CD4-positive, alpha-beta T cell treated with Interleukin-12 subunit alpha and Interleukin-12 subunit beta, for 1 hour (primary cell): ENCODE results near the gene PCNT.
"Not testable (repeated sequence)": the region's sequence is repeated elsewhere in the genome, so short reads cannot be mapped to it uniquely, and the experiment has no call there.

Experiments
- DNase-seq: peaks from one replicate; pipeline ENCODE4 v3.0.0-alpha.2; 2020

Gene PCNT

DNA sequence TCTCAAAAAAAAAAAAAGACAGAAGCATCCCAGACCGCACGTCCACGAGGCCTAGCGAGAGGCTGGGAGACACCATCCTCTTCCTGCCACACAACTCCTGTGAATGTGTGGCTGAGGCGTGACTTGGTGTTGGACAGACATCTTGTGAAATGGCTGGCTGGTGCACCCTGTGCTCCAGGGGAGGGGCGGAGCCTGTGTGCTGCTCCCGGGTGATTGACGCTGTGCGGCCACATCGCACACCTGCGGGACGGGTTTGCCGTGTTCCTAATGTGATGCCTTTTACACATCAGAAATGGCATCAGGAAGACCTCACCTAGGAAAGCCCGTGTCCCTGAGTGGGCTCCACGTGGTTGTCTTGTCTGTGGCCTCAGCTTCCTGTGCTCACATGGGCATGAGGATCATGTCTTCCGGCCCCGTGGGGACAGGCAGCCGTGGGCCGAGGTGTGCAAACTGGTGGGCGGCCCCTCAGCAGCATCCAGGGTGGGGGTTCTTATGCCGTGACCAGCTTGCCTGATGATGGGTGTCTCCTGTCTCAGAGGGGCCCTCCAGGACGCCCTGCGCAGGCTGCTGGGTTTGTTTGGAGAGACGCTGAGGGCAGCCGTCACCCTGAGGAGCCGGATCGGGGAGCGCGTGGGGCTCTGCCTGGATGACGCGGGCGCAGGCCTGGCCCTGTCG, 64.4 kb downstream of the PCNT start:
- DNase-seq: no peak

- DNase-seq: no peak
Observed at GRCh38 chr21:46388896-46389295, 64.9 kb downstream of the PCNT start.

DNA sequence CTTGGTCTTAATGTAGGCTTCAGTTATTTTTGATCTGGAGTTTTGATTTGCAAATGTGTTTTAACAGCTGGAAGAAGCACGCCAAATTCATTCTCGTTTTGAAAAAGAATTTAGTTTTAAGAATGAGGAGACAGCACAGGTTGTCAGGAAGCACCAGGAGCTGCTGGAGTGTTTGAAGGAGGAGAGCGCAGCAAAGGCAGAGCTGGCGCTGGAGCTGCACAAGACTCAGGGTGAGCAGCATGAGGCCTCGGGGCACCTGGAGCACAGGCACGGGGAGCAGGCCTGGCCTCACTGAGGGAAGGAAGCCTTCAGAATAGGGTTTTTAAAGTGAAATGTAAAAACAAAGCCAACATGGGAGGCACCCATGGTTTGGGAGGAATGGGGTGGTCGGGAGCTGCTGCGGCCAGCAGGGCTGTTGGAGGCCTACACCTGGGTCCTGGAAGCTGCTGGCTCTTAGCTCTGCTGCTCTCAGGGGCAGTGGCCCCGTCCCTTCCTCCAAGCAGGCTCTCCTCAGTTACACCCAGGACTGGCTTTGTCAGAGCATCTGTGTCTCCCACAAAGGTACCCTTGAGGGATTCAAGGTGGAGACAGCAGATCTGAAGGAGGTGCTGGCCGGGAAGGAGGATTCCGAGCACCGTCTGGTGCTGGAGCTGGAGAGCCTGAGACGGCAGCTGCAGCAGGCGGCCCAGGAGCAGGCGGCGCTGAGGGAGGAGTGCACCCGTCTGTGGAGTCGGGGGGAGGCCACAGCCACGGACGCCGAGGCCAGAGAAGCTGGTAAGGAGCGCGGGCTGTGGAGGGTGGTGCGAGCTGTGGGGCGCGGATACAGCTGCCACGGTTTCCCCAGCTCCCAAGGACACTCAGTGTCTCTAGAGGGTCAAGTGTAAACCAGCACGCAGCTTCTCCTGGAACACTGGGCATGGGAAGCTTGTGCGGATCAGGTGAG, 66.9 kb downstream of the PCNT start:
- no peak for DNase-seq

GRCh38 chr21:46391773-46392172, 67.8 kb downstream of the PCNT start:
- DNase-seq: no peak

GRCh38 chr21:46392921-46393320, 69.0 kb downstream of the PCNT start:
- DNase-seq: no peak

- DNase-seq: no peak
Observed at GRCh38 chr21:46393451-46393940, 69.5 kb downstream of the PCNT start.

DNA sequence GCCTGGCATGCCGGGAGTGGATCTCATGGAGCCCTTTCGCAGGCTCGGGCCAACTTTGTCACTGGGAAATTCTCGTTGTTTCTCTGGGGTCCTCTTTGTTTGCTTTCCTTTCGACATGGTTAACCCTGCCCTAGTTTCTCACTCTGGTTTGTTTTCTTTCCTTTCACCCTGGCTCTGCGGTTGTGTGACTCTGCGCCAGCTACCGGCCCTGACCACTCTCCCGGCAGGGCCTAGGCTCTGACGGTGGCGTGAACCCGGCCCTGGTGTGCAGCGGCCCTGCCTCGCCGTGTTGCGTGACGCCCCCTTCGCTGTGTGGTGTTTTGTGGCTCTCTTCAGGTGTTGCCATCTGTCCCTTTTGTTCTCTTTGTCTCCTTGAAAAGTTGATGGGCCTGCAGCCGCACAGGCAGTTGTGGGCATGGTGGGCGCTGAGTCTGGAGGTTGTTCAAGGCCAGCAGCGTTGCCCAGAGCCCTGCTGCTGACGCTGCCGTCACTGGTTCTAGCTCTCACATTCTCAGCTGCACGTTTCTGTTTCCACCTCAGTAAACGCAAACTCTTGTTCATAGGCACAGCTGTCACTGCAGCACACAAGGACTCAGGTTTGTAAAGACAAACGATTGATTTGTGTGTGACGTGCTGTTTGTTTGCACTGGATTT, 70.1 kb downstream of the PCNT start:
- no peak for DNase-seq

DNA sequence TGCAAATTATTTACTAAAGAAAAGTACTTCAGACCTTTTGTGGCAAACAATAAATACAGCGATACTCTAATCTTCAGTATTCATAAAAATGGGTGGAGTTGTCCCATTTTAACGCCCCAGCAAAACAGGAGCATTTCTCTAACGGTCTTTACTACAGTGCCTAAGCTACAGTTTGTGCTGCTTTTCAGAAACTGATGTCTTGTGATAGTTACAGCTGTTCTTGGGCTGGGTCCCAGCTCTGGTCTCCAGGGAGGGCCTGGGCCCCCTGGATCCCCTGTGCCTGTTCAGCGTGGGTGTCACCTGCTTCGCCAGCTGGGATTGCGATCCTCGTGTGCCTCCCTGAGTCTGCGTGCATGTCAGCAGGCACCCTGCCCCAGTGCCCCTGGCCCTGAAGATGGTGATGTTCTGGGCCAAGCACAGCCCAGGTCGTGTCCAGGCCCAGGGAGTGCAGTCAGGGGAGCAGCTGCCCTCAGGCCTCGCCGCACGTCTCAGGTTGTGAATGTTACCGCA, 70.7 kb downstream of the PCNT start:
- no peak for DNase-seq

DNA sequence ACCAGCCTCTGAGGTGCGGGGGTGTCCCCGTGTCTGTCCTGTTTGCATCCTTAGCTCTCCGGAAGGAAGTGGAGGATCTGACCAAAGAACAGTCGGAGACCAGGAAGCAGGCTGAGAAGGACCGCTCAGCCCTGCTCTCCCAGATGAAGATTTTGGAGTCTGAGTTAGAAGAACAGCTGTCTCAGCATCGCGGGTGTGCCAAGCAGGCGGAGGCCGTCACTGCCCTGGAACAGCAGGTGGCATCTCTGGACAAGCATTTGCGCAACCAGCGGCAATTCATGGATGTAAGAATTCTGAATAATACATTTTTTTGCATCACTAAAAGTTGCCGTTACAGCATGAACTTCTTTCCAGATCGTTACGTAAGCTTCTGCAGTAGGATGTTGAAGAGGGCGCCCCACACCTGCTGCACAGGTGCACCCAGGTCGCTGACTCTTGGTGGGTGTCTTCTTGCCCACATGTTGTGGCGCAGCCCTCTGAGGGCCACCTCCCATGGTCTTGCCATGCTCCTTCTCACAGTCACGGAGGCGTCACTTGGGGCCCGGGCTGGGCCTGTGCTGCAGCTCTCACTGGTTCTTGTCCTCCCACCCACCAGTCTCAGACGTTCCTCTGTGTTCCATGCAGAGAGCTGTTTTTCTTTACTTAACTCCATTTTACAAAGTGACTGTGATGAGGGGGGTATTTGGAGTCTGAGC, 73.4 kb downstream of the PCNT start:
- DNase-seq: no peak

GRCh38 chr21:46397993-46398392, 74.0 kb downstream of the PCNT start:
- no peak for DNase-seq

- DNase-seq: no peak
Observed at GRCh38 chr21:46399129-46399528, 75.2 kb downstream of the PCNT start.

GRCh38 chr21:46399686-46400085, 75.7 kb downstream of the PCNT start:
- DNase-seq: no peak

GRCh38 chr21:46401186-46401910, 77.4 kb downstream of the PCNT start:
- no peak for DNase-seq

- no peak for DNase-seq
Observed at GRCh38 chr21:46402421-46402820, 78.5 kb downstream of the PCNT start.

- DNase-seq: not testable (repeated sequence)
Observed at GRCh38 chr21:46403234-46403811, 79.4 kb downstream of the PCNT start.

GRCh38 chr21:46404306-46404705, 80.3 kb downstream of the PCNT start:
- no peak for DNase-seq

- DNase-seq: no peak
Observed at GRCh38 chr21:46406001-46406400, 82.0 kb downstream of the PCNT start.

GRCh38 chr21:46409641-46410406, 85.9 kb downstream of the PCNT start:
- no peak for DNase-seq

DNA sequence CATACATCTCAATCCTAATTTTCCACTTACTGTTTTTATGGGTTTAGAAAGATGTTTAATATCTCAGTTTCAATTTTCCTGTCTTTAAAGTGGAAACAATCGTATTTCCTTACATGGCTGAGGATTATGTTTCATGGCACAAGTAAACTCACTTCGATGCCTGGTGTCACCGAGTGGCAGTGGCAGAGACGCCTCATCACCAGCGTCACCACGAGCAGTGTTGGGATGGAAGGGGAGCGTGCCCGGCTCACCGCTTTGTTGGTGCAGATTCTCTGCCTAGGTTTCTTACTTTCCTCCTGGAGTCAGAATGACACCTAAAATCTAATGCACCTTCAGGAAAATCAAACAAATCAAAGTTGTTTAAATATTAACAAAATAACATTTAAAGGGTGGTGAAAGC, 86.6 kb downstream of the PCNT start:
- DNase-seq: no peak

DNA sequence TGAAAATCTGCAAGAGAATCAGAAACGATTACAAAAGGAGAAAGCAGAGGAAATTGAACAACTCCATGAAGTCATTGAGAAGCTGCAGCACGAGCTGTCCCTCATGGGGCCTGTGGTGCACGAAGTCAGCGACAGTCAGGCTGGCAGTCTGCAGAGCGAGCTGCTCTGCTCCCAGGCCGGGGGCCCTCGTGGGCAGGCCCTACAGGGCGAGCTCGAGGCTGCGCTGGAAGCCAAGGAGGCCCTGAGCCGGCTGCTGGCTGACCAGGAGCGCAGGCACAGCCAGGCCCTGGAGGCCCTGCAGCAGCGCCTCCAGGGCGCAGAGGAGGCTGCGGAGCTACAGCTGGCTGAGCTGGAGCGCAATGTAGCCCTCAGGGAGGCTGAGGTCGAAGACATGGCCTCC, 87.3 kb downstream of the PCNT start:
- DNase-seq: no peak

DNA sequence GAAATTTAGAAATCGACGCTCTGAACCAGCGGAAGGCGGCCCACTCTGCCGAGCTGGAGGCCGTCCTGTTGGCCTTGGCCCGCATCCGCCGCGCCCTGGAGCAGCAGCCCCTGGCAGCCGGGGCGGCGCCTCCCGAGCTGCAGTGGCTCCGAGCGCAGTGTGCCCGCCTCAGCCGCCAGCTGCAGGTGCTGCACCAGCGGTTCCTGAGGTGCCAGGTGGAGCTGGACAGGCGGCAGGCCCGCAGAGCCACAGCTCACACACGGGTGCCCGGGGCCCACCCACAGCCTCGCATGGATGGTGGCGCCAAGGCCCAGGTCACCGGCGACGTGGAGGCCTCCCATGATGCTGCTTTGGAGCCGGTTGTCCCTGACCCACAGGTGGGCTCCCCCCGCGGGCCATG, 87.7 kb downstream of the PCNT start:
- no peak for DNase-seq
